Body of pancreas (tissue), 4 donors: ENCODE measurements around the gene GRIK3.

Source experiments
- CTCF ChIP-seq, 7 experiments: fragments of 450-650 bp in 4 of 7; fragments of 200-600 bp in 3 of 7; sonication (generic) in 3 of 7; IDR thresholded peaks; one replicate each; pipeline ENCODE4 v1.5.1; 2016 to 2019; ENCODE audit warnings: antibody characterized with exemption in 7 of 7
- POLR2A ChIP-seq, 3 donors: fragments of 450-650 bp; IDR thresholded peaks; one replicate each; pipeline ENCODE4 v1.6.1; 2016; ENCODE audit warnings: antibody characterized with exemption in 3 of 3, mild to moderate bottlenecking in 2 of 3

GRCh38 chr1:36748466-36748865 lies 285.8 kb downstream of the GRIK3 start:
- TF ChIP-seq CTCF (IDR thresholded peaks at IDR 0.05) (no peak), POLR2A (IDR thresholded peaks at IDR 0.05) (no peak)
